HG03139 (cell line): ENCODE data around the gene APBB1IP.
A peak's percentile ranks its signal among the peaks of the same experiment; 100 is the strongest.
"Not testable (repeated sequence)": the region's sequence is repeated elsewhere in the genome, so short reads cannot be mapped to it uniquely, and the experiment has no call there.

Experiments used
- ATAC-seq: cut with Tn5 transposase; IDR thresholded peaks from one replicate; pipeline ENCODE4 v1.9.1; 2021; ENCODE audit not compliant: unreplicated experiment

APBB1IP gene

DNA sequence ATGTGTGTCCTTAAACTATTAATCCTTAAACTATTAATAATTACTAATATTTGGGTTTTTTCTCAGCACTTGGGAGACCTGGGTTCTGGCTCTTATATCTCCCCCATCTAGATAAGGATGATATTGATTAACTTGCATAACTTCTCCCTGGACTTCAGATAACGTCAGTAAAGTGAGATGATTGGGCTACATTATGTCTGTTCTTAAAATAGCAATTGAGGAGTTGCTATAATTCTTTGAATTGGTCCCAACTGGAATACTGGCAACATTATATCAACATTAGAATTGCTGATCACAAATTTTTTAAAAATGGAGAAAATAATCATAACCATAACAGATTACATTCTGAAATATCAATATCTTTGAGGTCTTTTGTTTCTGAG lies 1.9 kb downstream of the APBB1IP start:
- ATAC-seq: no peak

DNA sequence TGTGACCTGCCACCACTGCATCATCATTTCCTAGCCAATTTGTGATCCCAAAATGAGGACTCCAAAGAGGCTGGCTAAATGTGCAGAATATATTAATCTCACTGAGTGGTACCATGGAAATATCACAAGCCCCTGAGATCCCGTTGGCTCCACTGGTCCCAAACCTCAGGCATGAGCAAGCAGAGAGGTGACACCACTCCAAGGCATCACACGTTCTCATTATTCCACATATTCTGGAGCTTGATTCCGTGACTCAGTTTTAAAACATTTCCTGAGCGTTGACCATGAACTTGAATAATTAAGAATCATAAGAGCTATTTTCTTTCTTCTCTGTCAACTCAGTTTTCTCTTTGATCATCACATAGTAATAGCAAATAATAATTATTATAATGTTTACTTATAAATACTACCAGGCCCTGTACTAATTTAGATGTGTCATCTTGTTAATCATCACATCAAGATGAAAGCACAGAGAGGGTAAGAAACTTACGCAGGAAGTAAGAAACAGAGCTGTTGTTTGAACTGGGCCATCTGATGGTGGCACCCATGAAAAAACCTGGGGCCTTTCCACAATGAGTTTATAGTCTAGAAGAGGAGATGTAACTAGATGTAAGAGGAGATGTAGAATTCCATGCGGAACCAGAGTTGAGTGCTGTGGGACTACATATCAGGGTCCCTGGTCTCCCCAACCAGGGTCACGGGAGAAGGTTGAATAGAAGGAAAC lies 3.5 kb downstream of the APBB1IP start:
- no peak for ATAC-seq

GRCh38 chr10:26445411-26446031 lies 7.4 kb downstream of the APBB1IP start:
- no peak for ATAC-seq

DNA sequence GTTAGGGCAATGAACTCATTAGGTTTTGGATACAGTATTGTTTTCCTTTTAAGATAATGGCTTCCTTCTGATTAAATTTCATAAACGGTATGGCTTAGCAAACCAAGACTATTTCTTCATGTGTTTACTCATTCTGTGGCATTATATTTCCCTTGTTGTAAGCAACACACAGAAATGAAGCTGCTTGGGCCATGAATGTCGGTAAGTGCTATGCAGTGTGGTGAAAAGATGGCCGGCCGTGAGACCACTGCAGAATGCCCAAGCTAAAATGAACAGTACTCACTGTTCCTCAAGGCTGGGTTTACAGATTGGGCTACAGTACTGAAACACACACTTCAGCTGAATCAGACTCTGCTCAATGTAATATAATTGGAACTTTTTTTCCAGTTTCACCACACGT lies 8.1 kb downstream of the APBB1IP start:
- ATAC-seq: no peak

- ATAC-seq: peak; percentile 33
Observed at GRCh38 chr10:26448292-26448691, 10.2 kb downstream of the APBB1IP start.

DNA sequence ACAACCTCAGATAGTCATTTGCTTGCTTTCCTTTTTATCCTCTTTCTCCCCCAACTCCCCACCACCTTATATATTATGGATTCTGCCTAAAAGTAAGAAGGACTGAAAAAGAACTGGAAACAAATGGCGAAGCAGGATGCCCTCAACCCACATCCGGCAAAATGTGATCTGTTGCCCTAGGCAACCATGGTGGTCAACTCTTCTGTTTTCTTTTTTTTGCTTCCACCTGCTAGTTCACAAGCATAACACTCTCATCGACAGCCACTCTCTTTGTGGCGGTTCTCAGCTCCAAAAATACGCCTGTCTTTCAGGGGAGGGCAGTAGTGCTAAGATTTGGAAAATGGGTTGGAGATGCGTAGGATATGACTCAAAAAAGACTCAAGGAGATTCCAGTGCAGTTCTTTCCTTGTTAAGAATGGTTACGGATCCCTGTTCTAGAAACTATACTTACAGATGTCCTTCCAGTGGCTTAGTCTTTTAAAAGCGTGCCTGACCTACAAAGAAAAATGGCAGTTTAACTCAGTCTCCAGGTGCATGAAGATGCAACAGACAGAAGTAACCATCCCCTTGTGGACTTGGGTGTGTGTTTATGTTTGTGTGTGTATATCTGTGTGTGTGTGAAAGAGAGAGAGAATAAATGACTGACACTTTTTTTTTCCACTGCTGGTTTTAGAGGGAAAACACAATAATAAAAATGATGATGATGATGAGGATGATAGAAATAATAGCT lies 10.7 kb downstream of the APBB1IP start:
- peak; percentile 85 for ATAC-seq

DNA sequence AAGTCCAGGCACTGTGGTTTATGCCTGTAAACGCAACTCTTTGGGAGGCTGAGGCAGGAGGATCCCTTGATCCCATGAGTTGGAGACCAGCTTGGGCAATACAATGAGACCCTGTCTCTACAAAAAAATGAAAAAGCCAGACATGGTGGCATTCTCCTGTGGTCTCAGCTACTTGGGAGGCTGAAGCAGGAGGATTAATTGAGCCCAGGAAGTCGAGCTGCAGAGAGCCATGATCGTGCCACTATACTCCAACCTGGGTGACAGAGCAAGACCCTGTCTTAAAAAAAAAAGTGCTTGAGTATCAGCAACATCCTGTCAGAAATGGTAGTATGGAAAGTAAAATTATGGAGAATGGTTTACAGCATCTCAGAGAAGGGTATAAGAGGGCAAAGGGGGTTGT lies 11.6 kb downstream of the APBB1IP start:
- ATAC-seq: no peak

GRCh38 chr10:26451903-26452302 lies 13.8 kb downstream of the APBB1IP start:
- no peak for ATAC-seq

- ATAC-seq: no peak
Observed at GRCh38 chr10:26453850-26454249, 15.7 kb downstream of the APBB1IP start.

DNA sequence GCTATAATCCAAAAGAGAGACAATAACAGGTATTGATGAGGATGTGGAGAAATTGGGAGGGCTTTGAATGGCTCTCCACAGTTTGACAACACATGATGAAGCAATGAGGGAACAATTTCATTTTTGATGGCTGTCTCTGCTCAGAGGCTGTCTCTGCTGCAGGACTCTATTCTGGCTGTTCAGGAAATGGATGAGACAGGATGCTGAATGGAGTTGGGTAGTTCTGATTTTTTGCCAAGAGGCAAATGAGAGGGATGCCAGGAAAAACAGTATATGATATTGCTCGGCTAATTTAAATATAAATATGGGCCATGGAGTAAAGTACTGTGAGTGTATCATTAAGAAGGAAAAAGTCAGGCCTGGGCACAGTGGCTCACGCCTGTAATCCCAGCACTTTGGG lies 16.8 kb downstream of the APBB1IP start:
- no peak for ATAC-seq

GRCh38 chr10:26455567-26456315 lies 17.6 kb downstream of the APBB1IP start:
- no peak for ATAC-seq

DNA sequence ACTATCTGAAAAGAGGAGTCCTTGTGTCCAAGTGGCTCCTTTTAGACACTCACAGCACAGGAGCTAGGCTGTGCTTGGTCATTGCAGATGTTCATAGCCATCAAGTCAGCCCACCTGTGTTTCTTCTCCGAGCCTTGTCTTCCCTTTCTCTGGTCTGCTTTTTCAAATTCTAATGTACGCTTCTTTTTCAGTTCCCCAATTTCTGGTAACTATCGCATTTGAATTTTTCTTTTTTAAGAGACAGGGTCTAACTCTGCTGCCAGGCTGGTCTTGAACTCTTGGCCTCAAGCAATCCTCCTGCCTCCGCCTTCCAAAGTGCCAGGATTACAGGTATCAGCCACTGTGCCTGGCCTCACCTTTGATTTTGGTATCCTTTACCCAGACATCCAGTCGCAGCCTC lies 18.9 kb downstream of the APBB1IP start:
- peak; percentile 85 for ATAC-seq

DNA sequence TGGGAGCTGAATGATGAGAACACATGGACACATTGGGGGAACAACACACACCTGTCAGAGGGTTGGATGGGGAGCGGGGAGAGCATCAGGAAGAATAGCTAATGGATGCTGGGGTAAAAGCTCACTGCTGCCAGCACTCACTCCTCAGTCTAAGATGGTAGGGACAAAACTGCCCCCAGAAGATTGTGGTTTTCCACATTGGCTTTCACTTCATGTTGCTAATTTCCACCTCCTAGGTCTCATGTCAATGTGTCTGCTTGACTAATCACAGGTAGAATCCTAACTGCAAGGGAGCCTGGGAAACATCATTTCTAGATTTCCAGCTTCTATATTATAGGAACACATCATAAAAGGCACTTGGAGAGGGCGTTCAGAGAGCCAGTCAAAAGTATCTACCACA lies 22.6 kb downstream of the APBB1IP start:
- ATAC-seq: no peak

DNA sequence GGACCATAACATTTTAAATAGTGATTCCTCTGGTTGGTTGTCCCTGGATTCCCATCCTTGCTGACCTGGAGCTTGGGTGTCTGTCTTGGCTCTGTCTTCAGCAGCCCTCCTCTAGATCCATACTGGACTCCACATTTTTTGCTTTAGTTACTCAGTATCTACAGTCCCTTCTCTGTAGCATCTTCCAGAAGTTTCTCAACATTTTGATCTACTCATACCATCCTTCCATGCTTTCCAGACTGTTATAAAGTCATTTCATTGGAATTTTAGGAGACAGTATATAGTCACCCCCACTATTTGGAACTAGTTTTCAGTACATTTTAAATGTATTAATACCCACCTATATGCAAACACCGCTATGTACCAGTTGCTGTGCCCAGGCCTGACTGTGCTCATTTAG lies 25.8 kb downstream of the APBB1IP start:
- no peak for ATAC-seq

GRCh38 chr10:26464632-26465280 lies 26.6 kb downstream of the APBB1IP start:
- ATAC-seq: no peak

DNA sequence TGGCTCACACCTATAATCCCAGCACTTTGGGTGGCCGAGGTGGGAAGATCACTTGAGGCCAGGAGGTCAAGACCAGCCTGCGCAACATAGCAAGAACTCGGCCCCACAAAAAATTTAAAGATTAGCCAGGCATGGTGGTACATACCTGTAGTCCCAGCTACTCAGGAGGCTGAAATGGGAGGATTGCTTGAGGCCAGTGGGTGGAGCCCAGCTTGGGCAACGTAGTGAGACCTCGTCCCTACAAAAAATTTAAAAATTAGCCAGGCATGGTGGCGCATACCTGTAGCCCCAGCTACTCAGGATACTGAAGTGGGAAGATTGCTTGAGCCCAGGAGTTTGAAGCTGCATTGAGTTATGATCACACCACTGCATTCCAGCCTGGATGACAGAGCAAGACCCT lies 28.4 kb downstream of the APBB1IP start:
- not testable (repeated sequence) for ATAC-seq

DNA sequence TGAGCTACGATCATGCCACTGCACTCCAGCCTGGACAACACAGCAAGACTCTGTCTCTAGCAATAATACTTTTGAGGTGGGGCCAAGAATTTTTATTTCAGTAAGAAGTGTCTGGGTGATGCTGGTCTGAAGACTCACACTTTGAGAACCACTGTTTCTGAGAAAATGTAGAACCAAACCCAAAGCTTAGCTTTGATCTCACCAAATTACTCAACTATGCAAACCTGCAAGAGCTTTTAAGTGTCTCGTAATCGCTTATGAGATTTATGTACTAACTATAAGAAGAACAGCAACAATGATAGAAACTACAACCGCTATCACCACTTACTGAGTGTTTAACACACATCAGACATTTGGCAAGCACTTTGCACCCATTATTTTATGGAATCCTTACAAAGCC lies 29.5 kb downstream of the APBB1IP start:
- ATAC-seq: no peak

DNA sequence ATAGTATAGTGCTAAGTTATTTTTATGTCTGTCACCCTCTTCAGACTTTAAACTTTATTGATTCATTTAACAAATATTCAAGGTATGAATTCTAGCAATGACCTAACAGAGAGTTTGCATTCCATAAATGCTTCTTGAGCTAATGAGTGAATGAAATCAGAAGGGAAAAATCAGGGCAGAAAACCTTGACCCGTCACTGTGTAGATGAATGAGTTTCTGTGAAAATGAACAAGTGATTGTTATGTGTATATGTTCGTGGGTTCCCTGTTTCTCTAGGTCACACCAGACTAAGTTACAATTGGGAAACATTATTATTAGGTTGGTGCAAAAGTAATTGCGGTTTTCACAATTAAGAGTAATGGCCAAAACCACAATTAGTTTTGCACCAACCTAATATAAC lies 30.1 kb downstream of the APBB1IP start:
- ATAC-seq: no peak

DNA sequence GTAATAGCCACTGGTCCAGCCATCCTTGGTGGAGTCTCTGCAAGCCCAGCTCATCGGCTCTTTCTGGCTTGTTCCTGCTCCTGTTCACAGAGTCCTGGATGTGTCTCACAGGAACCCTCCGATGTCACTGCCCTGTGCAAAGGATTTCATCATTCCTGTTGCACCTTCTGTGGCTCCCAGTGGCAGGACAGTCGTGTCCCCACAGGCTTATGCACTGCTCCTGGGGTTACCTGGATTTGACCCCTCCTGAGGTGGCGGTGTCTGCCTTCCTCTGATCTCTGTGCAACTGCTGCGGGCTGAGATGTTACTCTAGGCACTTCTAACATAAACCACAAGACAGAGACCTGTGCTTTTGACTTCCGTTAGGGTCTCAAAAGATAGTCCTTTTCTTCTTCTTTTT lies 30.6 kb downstream of the APBB1IP start:
- peak; percentile 56 for ATAC-seq

- ATAC-seq: no peak
Observed at GRCh38 chr10:26472492-26472778, 34.3 kb downstream of the APBB1IP start.

- ATAC-seq: no peak
Observed at GRCh38 chr10:26474026-26474425, 35.9 kb downstream of the APBB1IP start.
